Measurements from ENCODE around the gene PLEKHA6. TPM values are rescaled to one million over a fixed set of nuclear protein-coding genes. Genes with fewer than 3 reads are reported as not detected.

The PLEKHA6 gene
- total RNA-seq, 2 experiments from 2014 or later: 0.77 to 0.97 TPM

DNA sequence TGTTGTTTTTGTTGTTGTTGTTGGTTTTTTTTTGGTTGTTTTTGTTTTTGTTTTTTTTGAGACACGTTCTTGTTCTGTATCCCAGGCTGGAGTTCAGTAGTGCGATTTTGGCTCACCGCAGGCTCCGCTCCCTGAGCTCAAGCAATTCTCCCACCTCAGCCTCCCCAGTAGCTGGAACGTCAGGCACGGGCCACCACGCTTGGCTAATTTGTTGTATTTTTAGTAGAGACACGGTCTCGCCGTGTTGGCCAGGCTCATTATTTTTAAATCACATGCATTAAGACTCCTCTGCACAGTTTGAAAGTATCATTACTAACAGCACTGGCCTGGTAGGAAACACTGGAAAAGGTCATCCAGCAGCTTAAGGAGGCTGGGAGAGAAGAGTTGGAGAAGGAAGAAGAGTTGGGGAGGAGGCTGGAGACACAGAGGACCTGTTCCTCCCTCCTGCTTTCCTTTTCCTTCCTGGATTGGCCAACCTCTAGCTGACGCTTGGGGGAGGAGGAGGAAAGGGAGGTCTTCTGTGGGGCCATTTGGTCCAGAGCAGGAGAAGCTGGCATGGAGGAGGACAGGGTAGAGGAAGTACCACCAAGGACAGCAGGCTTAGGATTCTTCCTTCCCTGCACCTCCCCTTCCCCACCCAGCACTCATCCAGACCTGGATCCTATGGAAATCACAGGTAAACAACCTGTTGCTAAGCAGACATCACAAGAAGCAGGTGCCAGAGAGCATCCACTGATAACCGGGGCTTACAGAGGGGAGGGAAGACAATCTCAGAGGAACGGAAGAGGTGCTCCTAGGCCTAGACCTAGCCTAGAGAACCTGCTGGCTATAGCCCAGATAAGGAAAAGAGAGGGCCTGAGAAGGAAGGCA, 74.1 kb downstream of the PLEKHA6 start:
- Mint-ChIP-seq H3K9me3 (no peaks in the 10 kb centered on the region), H3K4me1 (peaks cover 18% of the 10 kb centered on the region), H3K36me3 (no peaks in the 10 kb centered on the region), H3K4me3 (peak overlapping the region; percentile 19), H3K27ac (peak overlapping the region; percentile 8), H3K27me3 (peaks cover 24% of the 10 kb centered on the region)
- DNase-seq (no peak), ATAC-seq (ENCODE audit: low read depth) (no peak)
- POLR2A ChIA-PET: interaction anchor here (0.6 kb wide), 1 partner anchor 113 kb away, joined by 3 read pairs; no protein-coding TSS in a partner anchor

DNA sequence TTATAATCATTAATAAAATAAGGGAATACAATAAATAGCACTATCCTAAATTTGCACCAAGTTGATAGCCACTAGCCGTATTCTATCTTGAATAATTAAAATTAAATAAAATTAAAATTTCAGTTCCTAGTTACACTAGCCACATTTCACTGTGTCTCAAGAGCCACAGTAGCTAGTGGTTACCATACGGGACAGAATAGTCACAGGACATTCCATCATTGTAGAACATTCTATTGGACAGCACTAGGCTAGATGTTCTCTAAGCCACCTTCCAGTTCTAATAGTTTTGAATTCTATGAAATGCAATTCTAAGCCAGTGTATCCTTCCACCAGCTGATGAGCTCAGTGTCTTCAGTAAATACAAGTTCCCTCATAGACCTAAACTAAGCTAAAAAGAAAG, 74.8 kb downstream of the PLEKHA6 start:
- H3K36me3 Mint-ChIP-seq: no peaks in the 10 kb centered on the region
- no peak overlapping the region for H3K27ac Mint-ChIP-seq
- ATAC-seq (ENCODE audit: low read depth) (no peak), DNase-seq (no peak)
- POLR2A ChIA-PET: no interaction called here
- peaks cover 19% of the 10 kb centered on the region for H3K27me3 Mint-ChIP-seq
- H3K4me3 Mint-ChIP-seq: no peak overlapping the region
- H3K9me3 Mint-ChIP-seq: no peaks in the 10 kb centered on the region
- peaks cover 18% of the 10 kb centered on the region for H3K4me1 Mint-ChIP-seq

DNA sequence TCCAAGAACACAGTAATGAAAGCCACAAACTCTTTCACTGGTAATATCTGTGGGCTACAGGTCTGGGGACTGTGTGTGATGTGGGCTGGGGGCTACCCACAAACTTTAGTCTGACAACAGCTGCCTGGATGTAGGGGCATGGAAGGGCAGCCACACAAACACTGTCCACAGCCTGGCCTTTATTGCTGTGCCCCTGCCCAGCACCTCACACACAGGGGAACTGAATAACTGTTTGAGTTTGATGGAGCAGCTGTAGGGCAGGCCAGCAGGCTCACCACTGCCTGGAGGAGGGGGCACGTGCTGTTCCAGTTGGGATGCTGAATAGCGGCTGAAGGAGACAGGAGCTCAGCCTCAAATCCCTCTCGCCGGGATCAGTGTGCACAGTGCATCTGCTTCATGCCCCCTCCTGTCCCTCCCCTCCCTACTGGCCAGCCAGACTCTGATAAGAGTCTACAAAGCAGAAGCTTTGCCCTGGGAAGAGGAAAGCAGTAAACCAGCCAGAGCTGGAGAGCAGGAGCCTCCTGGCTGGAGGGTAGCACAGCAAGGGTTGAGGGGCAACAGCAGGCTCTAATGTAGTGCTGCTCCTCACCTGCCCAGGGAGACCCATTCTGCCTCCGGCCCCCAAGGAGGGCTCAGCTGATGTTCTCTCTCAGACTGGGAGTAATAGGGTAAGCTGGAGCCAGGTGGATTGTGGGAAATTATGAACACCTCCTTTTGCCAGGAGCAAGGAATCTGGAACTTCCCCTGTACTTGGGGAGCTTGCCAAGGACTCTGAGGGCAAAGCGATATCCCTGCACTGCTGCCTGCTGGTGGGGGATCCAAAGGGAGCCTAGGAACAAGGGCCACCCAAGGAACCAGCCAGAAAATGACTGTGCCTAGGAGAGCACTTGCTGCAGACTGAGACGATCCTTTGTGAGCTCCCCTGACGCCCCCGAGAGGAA, 75.7 kb downstream of the PLEKHA6 start:
- peaks cover 19% of the 10 kb centered on the region for H3K27me3 Mint-ChIP-seq
- DNase-seq: no peak
- no peak for ATAC-seq (ENCODE audit: low read depth)
- no peak overlapping the region for H3K4me3 Mint-ChIP-seq
- no peaks in the 10 kb centered on the region for H3K36me3 Mint-ChIP-seq
- no peak overlapping the region for H3K27ac Mint-ChIP-seq
- POLR2A ChIA-PET: no interaction called here
- H3K4me1 Mint-ChIP-seq: peaks cover 18% of the 10 kb centered on the region
- no peaks in the 10 kb centered on the region for H3K9me3 Mint-ChIP-seq

DNA sequence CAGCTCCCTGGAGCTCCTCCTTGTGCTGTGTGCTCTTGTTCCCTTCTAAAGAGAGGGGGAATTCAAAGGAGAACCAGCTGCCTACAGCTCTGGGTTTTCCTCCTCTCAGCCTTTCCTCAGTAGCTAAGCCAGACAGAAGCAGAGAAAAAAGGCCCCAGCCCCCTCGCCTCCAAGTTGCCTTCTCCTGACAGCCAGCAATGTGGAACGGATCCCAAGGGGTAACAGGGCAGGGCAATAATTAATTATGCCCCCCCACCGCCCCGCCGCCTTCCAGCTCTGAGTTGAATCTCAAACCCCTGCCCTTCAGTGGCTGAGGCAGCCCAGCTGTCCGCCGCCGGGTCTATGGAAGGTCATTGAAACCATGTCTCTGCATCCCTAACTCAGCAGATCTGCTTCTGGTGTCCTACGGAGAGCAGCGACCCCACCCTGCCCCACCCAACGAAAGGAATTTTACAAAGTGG, 76.9 kb downstream of the PLEKHA6 start:
- POLR2A ChIA-PET: no interaction called here
- no peaks in the 10 kb centered on the region for H3K36me3 Mint-ChIP-seq
- H3K9me3 Mint-ChIP-seq: no peaks in the 10 kb centered on the region
- no peak for ATAC-seq (ENCODE audit: low read depth)
- peaks cover 15% of the 10 kb centered on the region for H3K4me1 Mint-ChIP-seq
- no peak overlapping the region for H3K4me3 Mint-ChIP-seq
- DNase-seq: no peak
- no peak overlapping the region for H3K27ac Mint-ChIP-seq
- H3K27me3 Mint-ChIP-seq: peaks cover 20% of the 10 kb centered on the region

DNA sequence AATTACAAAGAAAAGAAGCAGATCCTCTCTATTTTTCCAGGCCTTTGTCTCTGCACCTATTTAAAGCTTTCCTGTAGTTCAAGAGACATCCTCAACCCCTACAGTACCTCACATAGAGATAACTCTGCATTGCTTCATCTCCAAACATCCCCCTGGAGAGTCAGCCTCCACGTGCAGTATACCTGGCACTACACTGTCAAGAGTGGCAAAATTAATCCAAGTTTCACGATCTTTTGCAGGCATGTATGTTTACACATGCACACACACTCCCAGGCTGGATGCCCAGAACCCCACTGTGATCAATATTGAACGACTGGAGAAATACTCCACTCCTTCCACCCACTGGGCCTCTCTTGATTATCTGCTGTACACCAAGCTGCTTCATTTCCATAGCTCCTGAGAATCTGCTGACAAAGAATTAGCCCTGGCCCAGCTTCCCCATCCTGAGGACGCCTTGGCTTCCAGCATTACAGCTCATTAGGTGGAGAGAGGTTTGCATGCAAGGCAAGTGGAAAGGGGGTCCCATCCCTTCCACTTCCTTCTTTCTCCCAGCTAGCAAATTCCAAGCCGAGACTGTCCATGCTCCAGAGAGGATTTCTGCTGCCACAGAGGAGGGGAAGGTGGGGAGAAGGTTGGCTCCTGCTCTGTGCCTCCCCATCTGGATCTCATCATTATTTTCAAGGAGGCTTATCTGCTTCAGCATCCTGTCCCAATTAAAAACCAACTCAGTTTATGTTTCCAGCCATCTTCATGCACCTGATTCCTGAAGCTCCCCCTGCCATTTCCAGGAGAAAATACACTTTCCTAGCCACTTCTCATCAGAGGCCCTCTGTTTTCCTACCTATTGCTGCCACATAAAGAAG, 79.4 kb downstream of the PLEKHA6 start:
- POLR2A ChIA-PET: no interaction called here

DNA sequence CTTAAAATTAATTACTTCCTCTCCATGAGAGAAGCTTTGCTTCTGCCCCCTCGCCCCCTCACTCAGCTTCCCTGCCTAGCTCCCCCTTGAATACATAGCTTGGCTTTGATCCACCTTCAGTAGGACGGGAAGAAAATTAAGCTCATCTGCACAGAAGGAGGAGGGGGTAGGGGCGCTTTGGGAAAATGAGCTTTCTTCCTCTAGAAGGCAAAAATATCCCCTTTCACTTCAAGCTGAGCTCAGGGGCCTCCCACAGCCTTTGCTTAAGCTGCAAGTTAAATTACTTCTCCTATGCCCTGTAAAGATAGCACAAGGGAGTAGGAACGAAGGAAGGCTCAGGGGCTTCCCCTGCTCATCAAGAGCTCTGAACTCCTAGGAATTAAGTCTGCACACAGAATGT, 80.8 kb downstream of the PLEKHA6 start:
- POLR2A ChIA-PET: no interaction called here
- H3K9me3 Mint-ChIP-seq: no peaks in the 10 kb centered on the region
- ATAC-seq (ENCODE audit: low read depth) (no peak), DNase-seq (no peak)
- no peaks in the 10 kb centered on the region for H3K36me3 Mint-ChIP-seq
- H3K4me1 Mint-ChIP-seq: peaks cover 1% of the 10 kb centered on the region
- no peak overlapping the region for H3K27ac Mint-ChIP-seq
- peaks cover 21% of the 10 kb centered on the region for H3K27me3 Mint-ChIP-seq
- no peak overlapping the region for H3K4me3 Mint-ChIP-seq

More for the DNA sequence above, 79.4 kb downstream of the PLEKHA6 start:
- H3K27ac Mint-ChIP-seq: no peak overlapping the region
- H3K27me3 Mint-ChIP-seq: peaks cover 19% of the 10 kb centered on the region
- H3K9me3 Mint-ChIP-seq: no peaks in the 10 kb centered on the region
- DNase-seq (no peak), ATAC-seq (ENCODE audit: low read depth) (no peak)
- H3K4me3 Mint-ChIP-seq: no peak overlapping the region
- no peaks in the 10 kb centered on the region for H3K36me3 Mint-ChIP-seq
- peaks cover 1% of the 10 kb centered on the region for H3K4me1 Mint-ChIP-seq

DNA sequence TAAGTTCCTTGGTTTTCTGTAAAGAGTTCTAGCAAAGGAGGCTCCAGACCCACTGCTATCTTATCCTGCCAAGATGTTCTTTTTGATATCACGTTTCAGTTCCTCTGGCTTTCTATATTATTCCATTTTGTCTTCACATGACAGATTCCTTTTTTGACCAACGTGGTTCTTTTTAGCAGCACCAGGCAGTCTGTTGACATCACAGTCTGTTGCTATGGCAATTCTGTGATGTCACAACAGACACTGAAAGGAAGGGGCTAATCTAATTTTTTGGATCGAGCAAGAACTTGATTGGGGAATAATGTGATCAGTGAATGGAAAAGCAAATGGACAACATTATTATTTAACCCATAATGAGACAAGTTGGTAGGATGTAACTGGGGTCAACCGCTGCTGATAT, 81.5 kb downstream of the PLEKHA6 start:
- Mint-ChIP-seq H3K27ac (no peak overlapping the region), H3K4me1 (no peaks in the 10 kb centered on the region), H3K27me3 (peaks cover 21% of the 10 kb centered on the region), H3K36me3 (no peaks in the 10 kb centered on the region), H3K9me3 (no peaks in the 10 kb centered on the region), H3K4me3 (no peak overlapping the region)
- DNase-seq: no peak
- ATAC-seq (ENCODE audit: low read depth): no peak
- POLR2A ChIA-PET: no interaction called here

DNA sequence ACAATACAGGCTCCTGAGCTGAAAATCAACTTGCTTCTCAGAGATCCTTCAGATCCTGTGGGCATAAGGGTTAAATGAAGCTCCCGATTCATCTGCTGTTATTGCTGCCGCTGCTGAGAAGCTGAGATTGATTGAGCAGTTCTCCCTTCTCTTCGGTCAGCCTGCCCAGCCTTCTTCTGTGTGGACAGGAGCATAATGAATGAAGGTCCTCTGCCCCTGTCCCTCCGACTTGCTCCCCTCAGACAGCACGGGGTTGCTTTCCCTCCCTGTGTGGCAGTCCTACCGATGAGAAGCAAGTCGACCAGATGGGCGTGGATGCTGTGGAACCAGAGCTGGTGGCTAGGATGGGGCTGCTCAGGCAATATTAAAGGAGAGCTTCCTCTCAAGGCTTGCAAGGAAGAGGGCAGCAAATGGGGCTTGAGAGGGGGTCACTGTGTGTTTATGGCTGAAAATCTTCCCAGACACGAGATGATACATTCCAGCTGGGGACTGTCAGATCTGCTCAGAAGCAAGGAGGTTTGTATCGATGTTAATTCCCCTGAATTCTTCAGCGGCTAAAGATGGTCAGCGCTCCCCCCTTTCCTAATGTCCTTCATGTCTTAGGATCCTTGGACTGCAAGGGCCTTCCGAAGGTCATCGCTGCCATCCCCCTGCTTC, 82.0 kb downstream of the PLEKHA6 start:
- DNase-seq (no peak), ATAC-seq (ENCODE audit: low read depth) (no peak)
- Mint-ChIP-seq H3K9me3 (no peaks in the 10 kb centered on the region), H3K27ac (no peak overlapping the region), H3K4me1 (no peaks in the 10 kb centered on the region), H3K4me3 (no peak overlapping the region), H3K36me3 (no peaks in the 10 kb centered on the region), H3K27me3 (peaks cover 21% of the 10 kb centered on the region)
- POLR2A ChIA-PET: no interaction called here

DNA sequence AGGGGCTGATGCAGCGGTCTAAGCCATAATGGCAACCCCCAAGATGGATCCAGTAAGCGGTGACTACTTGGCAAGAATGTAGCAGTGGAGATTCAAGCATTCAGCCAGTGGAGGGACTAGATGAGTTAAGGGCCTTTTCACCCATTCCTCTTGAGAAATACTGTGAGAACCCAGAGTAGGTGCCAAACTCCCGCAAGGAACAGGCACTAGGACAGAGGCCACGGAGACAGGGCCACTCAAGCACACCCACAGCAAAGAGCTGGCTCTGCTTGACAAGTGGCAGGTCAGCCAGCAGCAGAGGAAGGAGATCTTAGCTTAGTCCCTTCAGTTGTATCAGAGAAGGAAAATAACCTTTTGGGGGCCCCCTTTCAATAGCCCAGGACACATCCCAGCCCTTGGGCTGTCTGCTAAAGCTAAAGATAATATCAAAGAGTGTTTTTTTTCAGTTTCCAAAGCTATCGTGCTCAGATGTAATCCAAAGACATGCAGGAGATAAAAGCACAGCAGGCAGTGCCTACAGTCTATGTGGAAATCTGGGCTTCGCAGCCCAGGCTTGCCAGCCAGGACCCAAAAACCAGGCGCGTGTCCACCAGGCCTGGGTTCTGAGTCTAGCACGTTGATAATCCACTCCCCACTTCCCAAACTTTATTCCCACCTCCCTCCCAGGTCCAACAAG, 83.9 kb downstream of the PLEKHA6 start:
- no peaks in the 10 kb centered on the region for H3K9me3 Mint-ChIP-seq
- POLR2A ChIA-PET: no interaction called here
- ATAC-seq (ENCODE audit: low read depth) (no peak), DNase-seq (no peak)
- H3K4me1 Mint-ChIP-seq: no peaks in the 10 kb centered on the region
- H3K27me3 Mint-ChIP-seq: peaks cover 20% of the 10 kb centered on the region
- H3K4me3 Mint-ChIP-seq: no peak overlapping the region
- no peaks in the 10 kb centered on the region for H3K36me3 Mint-ChIP-seq
- no peak overlapping the region for H3K27ac Mint-ChIP-seq

DNA sequence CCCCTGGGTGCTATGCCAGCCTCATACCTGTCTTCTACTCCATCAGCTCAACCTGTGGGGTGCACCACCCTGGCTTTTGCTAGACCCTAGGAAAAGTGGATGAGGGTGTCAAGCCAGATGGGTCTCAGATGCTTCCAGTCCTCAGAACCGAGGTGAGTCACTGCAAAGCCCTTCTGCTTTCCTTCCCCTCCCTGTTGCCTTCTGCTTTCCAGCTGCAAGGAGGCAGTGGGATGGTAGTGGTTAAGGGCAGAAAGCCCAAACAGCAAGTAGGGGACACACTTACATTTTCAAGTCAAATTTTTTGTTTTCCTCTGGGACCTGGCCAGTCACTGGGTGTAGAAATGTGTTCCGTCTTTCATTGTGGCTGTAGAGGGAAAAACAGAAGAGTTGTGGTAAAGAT, 85.3 kb downstream of the PLEKHA6 start:
- H3K4me1 Mint-ChIP-seq: no peaks in the 10 kb centered on the region
- no peaks in the 10 kb centered on the region for H3K36me3 Mint-ChIP-seq
- DNase-seq: no peak
- POLR2A ChIA-PET: no interaction called here
- peaks cover 14% of the 10 kb centered on the region for H3K27me3 Mint-ChIP-seq
- no peak for ATAC-seq (ENCODE audit: low read depth)
- H3K27ac Mint-ChIP-seq: no peak overlapping the region
- no peak overlapping the region for H3K4me3 Mint-ChIP-seq
- no peaks in the 10 kb centered on the region for H3K9me3 Mint-ChIP-seq

DNA sequence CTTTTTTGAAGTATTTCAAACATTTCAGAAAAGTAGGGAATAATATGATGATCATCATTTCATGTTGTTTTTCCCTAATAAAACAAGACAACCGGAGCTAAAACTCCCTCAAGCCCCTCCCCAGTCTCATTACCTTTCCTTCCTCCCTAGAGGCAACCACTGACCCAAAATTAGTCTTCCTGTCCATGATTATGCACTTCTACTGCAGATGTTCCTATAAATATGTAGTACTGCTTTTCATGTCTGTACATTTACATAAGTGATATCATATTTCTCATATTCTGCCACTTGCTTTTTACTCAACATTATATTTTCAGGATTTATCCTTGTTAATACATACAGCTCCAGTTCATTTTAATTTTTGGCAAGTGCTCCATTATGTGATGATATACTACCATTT, 87.2 kb downstream of the PLEKHA6 start:
- no peak for DNase-seq
- peaks cover 5% of the 10 kb centered on the region for H3K27me3 Mint-ChIP-seq
- H3K4me3 Mint-ChIP-seq: no peak overlapping the region
- no peaks in the 10 kb centered on the region for H3K36me3 Mint-ChIP-seq
- no peaks in the 10 kb centered on the region for H3K9me3 Mint-ChIP-seq
- no peak overlapping the region for H3K27ac Mint-ChIP-seq
- POLR2A ChIA-PET: no interaction called here
- no peak for ATAC-seq (ENCODE audit: low read depth)
- no peaks in the 10 kb centered on the region for H3K4me1 Mint-ChIP-seq

DNA sequence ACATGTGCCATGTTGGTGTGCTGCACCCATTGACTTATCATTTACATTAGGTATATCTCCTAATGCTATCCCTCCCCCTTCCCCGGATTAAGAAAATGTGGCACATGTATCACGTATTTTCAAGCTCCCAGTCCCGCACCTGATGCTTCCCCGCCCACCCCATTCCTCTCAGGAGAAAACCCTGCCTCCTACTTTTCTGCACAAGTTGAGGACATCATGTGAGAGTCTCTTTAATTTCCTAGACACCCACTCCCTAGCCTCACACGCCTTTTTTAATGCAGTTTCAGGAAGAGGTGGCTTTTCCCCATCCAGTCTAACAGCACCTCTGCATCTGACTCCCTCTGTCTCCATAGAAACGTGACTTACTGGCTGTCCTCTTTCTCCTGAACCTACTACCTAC, 87.8 kb downstream of the PLEKHA6 start:
- no peaks in the 10 kb centered on the region for H3K36me3 Mint-ChIP-seq
- H3K9me3 Mint-ChIP-seq: no peaks in the 10 kb centered on the region
- H3K27me3 Mint-ChIP-seq: peaks cover 5% of the 10 kb centered on the region
- POLR2A ChIA-PET: no interaction called here
- no peak for DNase-seq
- H3K4me3 Mint-ChIP-seq: no peak overlapping the region
- ATAC-seq (ENCODE audit: low read depth): no peak
- no peaks in the 10 kb centered on the region for H3K4me1 Mint-ChIP-seq
- H3K27ac Mint-ChIP-seq: no peak overlapping the region
